ENCODE measurements around the gene NLRP3. TPM values are rescaled to one million over a fixed set of nuclear protein-coding genes. Genes with fewer than 3 reads are reported as not detected.
"Not testable (repeated sequence)": the region's sequence is repeated elsewhere in the genome, so short reads cannot be mapped to it uniquely, and the experiment has no call there.

NLRP3 gene
- total RNA-seq, 1 experiment from 2014 or later: 0.24 TPM

DNA sequence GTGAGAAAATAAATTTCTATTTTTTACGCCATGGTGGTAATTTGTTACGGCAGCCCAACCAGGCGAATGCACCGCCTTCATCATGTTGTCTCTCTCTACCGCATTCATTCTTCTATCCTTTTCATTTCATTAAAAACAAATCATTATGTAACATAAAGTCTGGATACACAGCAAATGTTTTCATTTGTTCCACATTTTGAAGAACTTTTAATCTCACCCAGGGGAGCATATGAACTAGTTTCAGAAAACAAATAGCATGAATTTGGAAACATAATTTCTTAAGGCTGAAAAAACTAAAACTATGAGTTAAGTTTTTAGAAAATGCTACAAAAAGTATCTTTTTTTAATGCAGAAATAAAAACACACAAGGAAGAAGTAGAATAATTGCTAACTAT lies 53.2 kb downstream of the NLRP3 start:
- no peak for DNase-seq (ENCODE audit: low spot score)

DNA sequence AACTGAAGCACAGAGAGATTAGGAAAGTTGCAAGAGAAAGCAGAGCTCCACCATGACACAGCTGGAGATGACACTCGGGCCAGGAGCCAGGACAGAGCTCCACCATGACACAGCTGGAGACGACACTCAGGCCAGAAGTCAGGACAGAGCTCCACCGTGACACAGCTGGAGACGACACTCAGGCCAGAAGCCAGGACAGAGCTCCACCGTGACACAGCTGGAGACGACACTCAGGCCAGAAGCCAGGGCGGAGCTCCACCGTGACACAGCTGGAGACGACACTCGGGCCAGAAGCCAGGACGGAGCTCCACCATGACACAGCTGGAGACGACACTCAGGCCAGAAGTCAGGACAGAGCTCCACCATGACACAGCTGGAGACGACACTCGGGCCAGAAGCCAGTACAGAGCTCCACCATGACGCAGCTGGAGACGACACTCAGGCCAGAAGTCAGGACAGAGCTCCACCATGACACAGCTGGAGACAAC lies 55.0 kb downstream of the NLRP3 start:
- DNase-seq (ENCODE audit: low spot score): not testable (repeated sequence)

DNA sequence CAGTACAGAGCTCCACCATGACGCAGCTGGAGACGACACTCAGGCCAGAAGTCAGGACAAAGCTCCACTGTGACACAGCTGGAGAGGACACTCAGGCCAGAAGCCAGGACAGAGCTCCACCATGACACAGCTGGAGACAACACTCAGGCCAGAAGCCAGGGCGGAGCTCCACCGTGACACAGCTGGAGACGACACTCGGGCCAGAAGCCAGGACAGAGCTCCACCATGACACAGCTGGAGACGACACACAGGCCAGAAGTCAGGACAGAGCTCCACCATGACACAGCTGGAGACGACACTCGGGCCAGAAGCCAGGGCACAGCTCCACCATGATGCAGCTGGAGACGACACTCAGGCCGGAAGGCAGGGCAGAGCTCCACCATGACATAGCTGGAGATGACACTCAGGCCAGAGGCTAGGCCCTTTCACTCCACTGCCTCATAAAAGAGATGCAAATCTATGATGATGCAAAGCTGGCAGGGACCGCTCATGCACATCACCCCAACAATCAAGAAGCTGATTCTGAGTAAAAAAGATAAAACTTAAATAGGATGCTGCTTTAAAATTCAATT lies 55.6 kb downstream of the NLRP3 start:
- DNase-seq (ENCODE audit: low spot score): no peak

DNA sequence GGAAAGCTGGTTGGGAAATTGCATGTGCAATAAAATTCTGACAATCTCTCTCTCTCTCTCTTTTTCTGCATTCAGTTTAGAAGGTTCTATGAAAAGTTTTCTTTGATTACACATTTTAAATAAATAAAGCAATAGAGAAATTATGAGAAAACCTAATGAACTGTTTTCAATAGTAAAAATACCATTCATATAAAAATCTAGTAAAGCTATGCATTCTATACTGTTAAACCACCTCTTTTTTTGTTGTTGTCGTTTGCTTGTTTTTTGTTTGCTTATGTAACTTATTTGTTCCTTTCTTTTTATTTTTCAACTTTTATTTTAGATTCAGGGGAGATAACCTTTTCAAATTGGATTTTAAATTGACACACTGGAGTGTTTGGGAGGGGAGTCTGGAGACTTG lies 56.1 kb downstream of the NLRP3 start:
- DNase-seq (ENCODE audit: low spot score): no peak

DNA sequence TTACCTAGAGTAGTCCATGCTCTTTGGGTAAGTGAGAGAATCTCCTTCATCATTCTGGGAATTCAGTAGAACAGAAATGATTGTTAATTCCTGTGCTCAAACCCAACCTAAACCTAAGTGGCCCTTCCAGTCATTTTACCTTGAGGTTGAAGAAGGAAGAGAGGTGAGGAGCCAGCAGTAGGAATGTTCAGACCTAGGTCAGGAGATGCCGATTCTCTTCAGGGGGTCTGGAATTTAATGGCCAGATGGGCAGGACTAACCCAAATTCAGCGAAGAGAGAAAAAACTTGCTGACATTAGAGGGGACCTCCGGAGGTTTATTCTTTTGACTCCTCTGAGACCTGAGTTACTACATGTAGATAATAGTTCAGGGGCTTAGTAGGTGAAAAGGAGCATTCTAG lies 58.4 kb downstream of the NLRP3 start:
- DNase-seq (ENCODE audit: low spot score): no peak

DNA sequence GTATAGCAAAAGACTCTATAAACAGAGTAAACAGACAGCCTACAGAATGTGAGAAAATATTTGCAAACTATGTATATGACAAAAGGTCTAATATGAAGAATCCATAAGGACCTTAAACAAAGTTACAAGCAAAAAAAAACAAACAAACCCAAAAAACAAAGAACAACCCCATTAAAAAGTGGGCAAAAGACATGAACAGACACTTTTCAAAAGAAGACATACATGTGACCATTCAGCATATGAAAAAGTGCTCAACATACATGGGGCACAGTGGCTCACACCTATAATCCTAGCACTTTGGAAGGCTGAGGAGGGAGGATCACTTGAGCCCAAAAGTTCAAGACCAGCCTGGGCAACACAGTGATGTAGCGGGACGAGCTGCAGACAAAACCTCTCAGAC lies 59.8 kb downstream of the NLRP3 start:
- no peak for DNase-seq (ENCODE audit: low spot score)

DNA sequence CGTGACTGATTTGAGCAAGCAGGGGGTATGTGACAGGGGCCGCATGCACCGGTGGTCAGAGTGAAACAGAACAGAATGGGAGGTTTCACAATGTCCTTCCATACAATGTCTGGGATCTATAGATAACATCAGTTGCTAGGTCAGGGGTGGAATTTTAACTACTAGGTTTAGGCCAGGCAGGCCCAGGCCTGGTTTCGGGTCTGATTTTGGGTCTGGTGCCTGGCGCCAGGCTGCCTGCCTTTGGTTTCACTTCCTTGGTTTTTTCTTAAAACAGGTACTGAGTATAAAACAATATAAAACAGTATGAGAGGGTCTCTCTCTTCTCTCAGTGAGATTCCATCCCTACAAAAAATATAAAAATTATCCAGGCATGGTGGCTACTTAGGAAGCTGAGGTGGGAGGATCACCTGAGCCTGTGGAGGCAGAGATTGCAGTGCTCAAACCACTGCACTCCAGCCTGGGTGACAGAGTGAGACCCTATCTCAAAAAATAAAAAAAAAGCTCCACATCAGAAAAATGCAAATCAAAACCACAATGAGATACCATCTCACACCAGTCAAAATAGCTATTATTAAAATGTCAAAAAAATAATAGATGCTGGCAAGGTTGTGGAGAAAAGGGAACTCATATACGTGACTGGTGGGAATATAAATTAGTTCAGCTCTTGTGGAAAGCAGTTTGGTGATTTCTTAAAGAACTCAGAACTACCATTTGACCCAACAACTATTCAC lies 60.5 kb downstream of the NLRP3 start:
- DNase-seq (ENCODE audit: low spot score): not testable (repeated sequence)

DNA sequence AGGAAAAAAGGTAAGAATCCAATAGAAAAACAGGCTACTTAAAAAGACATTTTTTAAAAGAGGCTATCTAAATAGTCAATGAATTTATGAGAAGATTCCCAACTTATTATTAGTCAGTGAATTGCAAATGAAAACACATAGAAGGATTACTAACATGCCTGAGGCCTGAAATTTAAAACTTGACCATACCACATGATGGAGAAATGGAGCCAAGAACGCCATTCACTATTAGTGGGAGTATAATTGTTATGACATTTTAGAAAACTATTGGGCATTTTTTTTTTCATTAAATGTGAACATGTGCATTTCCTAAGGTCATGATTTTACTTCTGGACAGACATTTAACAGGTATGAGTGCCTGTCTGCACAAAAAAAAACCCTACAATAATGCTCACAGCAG lies 66.8 kb downstream of the NLRP3 start:
- no peak for DNase-seq (ENCODE audit: low spot score)

DNA sequence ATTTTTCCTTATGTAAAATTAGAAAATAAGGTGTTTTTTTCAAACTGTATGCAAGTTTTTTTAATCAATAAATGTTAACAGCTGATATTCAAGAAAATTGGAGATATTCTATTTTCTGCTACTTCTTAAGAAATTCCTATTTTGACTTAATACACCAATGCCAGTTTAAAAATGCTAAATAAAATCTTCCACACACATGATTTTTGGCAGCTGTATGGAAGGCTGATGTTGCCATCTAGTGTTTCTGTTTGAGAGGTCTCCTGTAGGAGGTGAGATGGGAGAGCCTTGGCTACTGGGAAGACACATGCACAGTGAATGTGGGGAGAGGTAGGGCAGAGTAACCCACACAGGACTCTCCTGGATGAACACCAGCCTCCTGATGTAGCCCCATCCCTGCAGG lies 71.1 kb downstream of the NLRP3 start:
- peak; percentile 42 for DNase-seq (ENCODE audit: low spot score)

DNA sequence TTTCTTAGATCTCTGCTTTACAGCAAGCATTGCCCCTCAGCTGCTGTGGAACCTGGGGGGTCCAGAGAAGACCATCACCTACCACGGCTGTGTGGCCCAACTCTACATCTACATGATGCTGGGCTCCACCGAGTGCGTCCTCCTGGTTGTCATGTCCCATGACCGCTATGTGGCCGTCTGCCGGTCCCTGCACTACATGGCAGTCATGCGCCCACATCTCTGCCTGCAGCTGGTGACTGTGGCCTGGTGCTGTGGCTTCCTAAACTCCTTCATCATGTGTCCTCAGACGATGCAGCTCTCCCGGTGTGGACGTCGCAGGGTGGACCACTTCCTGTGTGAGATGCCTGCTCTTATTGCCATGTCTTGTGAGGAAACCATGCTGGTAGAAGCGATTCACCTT lies 75.4 kb downstream of the NLRP3 start:
- no peak for DNase-seq (ENCODE audit: low spot score)

DNA sequence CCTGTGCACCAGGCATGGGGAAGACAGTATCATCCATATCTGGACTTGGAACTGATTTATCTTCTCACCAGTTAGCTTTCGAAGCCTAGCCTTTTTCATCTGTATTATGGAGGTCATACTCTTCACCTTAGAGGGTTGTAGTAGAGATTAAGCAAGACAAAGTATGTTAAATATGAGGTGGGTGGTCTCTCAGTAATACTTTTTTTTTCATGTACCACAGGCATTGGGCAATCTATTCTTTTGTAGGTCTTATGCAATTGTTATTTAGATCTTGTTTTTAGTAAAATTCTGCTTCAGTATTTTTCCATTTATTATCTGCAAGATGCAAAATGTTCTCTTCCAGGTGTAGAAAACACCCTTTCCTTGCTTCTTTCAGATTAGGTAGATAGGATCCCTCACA lies 77.1 kb downstream of the NLRP3 start:
- DNase-seq (ENCODE audit: low spot score): no peak

DNA sequence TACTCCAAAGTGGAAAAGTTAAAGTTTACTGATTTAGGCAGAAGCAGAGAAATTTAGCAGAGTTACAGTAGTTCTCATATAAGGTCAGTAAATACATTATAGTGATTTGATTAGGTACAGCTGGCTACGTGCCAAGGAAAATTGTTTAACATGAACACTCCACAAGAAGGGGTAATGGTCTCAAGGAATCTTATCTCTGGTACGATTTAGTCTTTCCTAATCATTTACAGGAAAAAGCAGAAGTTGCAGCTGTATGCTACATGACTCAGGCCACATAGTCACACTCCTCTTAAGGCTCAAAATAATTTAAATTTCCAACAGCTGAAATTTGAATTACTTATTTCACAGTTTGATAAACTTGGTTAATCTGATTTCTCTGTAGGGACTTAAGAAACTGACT lies 78.8 kb downstream of the NLRP3 start:
- no peak for DNase-seq (ENCODE audit: low spot score)

DNA sequence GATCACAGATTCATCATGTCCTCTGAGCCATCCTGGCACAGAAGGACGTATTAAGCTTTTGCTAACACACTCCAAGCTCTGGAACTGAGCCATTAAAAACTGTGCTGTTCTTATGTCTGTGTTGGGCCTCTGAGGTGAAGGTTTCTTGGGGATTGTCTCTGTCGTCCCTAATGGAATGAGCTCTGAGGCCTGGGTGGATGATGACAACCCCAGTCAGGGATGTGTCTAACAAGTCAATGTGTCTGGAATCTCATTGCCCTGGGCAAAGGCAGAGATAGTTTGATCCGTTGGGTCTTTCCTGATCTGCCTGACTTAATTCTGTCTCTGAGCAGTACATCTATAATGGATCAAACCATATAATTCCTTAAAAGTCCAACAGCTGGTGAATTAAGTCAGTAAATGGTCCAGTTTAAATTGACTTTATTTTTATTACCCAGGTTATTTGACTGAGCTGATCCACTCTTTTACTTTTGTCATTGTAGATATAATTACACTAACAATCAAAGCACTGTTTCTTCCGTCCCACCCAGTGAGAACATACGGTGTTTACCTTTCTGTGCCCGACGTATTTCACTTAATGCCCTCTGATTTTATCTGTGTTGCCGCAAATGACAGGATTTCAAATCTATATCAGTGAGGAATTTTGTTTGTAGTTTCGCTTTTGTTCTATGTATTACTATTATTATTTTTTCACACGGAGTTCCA lies 80.8 kb downstream of the NLRP3 start:
- no peak for DNase-seq (ENCODE audit: low spot score)

Other genes starting within 250 kb of the NLRP3 start
- 67.1 and 69.2 TPM in 2 replicates for gene ZNF124, start 244.2 kb upstream of the NLRP3 start, total RNA-seq (2014; rRNA removed; shearing (Covaris generic))
- gene VN1R5, start 160.1 kb upstream of the NLRP3 start, total RNA-seq (2014; rRNA removed; shearing (Covaris generic)): not detected in 2 replicates
- gene ZNF496, start 84.3 kb upstream of the NLRP3 start, total RNA-seq (2014; rRNA removed; shearing (Covaris generic)): 26.5 and 45.0 TPM in 2 replicates
- not detected in 2 replicates for gene OR2B11, start 41.9 kb downstream of the NLRP3 start, total RNA-seq (2014; rRNA removed; shearing (Covaris generic))
- gene OR2C3, start 120.3 kb downstream of the NLRP3 start, total RNA-seq (2014; rRNA removed; shearing (Covaris generic)): not detected in 2 replicates
- 0.10 TPM in 1 of 2 replicates, not detected in the other for gene GCSAML, start 133.0 kb downstream of the NLRP3 start, total RNA-seq (2014; rRNA removed; shearing (Covaris generic))
- gene OR2G2, start 172.2 kb downstream of the NLRP3 start, total RNA-seq (2014; rRNA removed; shearing (Covaris generic)): not detected in 2 replicates
- gene OR2G3, start 189.4 kb downstream of the NLRP3 start, total RNA-seq (2014; rRNA removed; shearing (Covaris generic)): not detected in 2 replicates

Measured in A172 (cell line).